GM10248 (cell line): ENCODE results near the gene ARMCX2.

Source experiments
- CTCF ChIA-PET: fragments of 300-600 bp; sonication (Branson Sonifier 250); formaldehyde crosslinking; extraction: SDS; loops from one replicate; lab custom pipeline; 2021; ENCODE audit warnings: antibody characterized with exemption; lab: Yijun Ruan, JAX
- POLR2A ChIA-PET: fragments of 350-650 bp; sonication (Branson Sonifier 250); formaldehyde crosslinking; extraction: SDS; loops from one replicate; lab custom pipeline; 2020; ENCODE audit warnings: antibody characterized with exemption; lab: Yijun Ruan, JAX
- DNase-seq: peaks from one replicate; pipeline ENCODE4 v3.0.0; 2012; ENCODE audit errors: extremely low spot score
- TF ChIP-seq, protein P1 (sequence below): IDR thresholded peaks from 2 replicates; pipeline ENCODE4 v1.5.1; 2012; ENCODE audit warnings: mild to moderate bottlenecking, low read depth; ENCODE audit errors: extremely low read depth, missing control alignments, control extremely low read depth

Gene ARMCX2

DNA sequence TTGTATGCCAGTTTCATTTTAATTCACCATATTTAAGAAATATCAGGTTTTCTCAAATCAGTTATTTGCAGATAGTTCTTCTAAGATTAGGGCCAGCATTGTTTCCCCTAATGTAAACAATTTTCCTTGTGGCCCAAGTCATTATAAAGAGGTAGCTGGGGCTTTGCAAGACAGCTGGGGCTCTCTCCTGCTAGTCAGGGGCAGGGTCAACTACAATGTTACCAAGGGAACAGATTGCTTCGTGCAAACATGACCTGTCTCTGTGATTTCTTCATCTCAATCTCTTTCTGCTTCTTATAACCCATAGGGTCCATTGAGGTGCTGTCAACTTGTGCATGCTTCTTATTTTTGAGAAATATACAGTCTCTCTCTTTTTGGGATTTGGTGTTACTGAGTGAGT, 53.9 kb downstream of the ARMCX2 start:
- CTCF ChIA-PET: no interaction called here
- TF ChIP-seq, protein P1, sequence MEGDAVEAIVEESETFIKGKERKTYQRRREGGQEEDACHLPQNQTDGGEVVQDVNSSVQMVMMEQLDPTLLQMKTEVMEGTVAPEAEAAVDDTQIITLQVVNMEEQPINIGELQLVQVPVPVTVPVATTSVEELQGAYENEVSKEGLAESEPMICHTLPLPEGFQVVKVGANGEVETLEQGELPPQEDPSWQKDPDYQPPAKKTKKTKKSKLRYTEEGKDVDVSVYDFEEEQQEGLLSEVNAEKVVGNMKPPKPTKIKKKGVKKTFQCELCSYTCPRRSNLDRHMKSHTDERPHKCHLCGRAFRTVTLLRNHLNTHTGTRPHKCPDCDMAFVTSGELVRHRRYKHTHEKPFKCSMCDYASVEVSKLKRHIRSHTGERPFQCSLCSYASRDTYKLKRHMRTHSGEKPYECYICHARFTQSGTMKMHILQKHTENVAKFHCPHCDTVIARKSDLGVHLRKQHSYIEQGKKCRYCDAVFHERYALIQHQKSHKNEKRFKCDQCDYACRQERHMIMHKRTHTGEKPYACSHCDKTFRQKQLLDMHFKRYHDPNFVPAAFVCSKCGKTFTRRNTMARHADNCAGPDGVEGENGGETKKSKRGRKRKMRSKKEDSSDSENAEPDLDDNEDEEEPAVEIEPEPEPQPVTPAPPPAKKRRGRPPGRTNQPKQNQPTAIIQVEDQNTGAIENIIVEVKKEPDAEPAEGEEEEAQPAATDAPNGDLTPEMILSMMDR: no peak
- DNase-seq: no peak
- POLR2A ChIA-PET: no interaction called here
